ENCODE measurements around the gene ZFYVE28.

Gene ZFYVE28

DNA sequence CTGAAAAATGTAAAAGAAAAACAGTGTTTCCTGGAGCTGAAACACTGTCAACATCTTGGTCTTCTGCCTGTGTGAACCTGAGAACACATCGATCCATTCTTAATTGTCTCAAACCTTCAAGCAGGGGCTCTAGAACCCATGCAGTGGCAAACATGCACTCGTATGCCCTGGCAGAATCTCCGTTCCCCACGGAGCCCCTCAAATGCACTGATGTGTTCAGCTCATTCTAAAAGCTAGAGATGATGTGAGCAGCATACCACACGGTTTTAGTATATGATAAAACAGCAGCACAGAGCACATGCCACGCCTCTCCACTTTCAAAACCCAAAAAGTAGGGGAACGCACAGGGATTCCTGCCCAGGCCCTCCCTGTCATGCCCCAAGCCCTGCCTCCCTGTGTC lies 44.9 kb downstream of the ZFYVE28 start:
- FAIRE-seq = no peak
- DNase-seq (ENCODE audit: extremely low spot score, insufficient read length, low read depth) = no peak

GRCh38 chr4:2372488-2373030 lies 45.9 kb downstream of the ZFYVE28 start:
- FAIRE-seq = no peak
- no peak for DNase-seq (ENCODE audit: extremely low spot score, insufficient read length, low read depth)

DNA sequence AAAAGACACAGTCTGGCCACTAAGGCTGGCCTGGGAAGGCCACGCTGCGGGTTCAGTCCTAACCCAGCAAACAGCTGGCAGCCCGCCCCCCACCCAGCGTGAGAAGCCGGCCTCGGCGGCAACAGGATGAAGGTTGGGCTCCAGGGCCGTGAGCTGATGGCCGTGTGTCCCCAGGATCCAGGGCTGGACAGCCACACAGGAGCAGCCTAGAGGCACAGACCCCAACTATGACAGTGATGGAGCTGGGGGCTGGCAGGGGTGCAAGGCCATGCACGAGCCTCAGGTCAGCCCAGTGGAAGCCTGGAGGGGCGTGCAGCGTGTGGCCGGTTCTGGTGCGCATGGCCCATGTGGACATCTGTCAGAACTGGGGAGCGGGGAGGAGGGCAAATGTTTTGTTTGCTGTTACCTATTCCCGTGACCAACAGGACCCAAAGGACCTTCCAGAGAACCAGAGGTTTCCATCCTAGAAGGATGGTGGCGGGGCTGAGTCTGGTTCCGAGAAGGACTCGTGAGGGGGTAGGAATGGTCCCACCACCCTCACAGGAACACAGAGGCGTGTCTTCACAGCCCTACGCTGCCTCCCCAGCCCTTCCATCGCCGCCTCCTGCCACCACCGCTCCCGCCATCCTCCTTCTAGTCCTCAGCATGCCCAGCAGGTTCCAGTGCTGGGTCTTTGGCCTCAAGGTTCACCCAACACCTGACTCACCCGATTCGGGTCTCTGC lies 46.5 kb downstream of the ZFYVE28 start:
- DNase-seq (ENCODE audit: extremely low spot score, insufficient read length, low read depth) (no peak), FAIRE-seq (no peak)

- no peak for FAIRE-seq
These were observed 47.7 kb downstream of the ZFYVE28 start for GRCh38 chr4:2370597-2371320.

GRCh38 chr4:2368746-2369437 lies 49.6 kb downstream of the ZFYVE28 start:
- DNase-seq (ENCODE audit: extremely low spot score, insufficient read length, low read depth) (no peak), FAIRE-seq (no peak)

More at GRCh38 chr4:2370597-2371320, 47.7 kb downstream of the ZFYVE28 start:
- DNase-seq (ENCODE audit: extremely low spot score, insufficient read length, low read depth) = no peak

DNA sequence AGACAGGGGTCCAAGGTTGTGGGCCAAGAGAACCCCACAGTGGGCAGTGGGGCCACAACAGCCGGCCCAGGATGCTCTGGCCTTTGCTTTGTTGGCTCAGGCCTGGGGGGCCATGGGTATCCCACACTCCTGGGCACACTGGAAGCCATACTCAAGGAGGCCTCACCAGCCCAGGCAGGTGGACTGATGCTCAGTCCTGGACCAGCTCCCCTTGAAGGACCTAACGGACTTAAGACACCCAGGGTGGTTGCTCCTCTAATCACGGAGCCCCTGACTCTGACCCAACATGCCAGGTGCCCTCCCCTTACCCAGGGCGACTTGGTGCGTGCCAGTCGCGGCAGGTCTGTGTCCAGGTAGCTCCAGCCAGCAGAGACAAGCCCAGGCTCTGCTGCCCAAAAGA lies 50.8 kb downstream of the ZFYVE28 start:
- FAIRE-seq = no peak
- DNase-seq (ENCODE audit: extremely low spot score, insufficient read length, low read depth) = no peak

GRCh38 chr4:2366252-2367192 lies 51.9 kb downstream of the ZFYVE28 start:
- no peak for DNase-seq (ENCODE audit: extremely low spot score, insufficient read length, low read depth)
- FAIRE-seq = no peak

DNA sequence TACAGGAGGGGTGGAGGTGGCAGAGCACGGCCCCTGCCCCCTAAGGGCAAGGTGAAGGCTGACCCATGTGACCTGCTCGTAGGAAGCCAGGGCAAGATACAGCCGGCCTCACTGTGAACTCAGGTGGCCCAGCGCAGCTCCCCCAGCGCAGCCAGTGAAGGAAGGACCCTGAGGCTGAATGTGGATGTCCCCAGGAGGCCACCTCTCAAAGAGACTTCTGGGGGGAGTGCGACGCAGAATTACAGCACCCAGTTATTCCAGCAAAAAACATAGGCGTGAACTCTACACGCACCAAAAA lies 52.6 kb downstream of the ZFYVE28 start:
- no peak for FAIRE-seq
- DNase-seq (ENCODE audit: extremely low spot score, insufficient read length, low read depth) = no peak

GRCh38 chr4:2365054-2365912 lies 53.2 kb downstream of the ZFYVE28 start:
- no peak for FAIRE-seq
- no peak for DNase-seq (ENCODE audit: extremely low spot score, insufficient read length, low read depth)

GRCh38 chr4:2364654-2365053 lies 53.8 kb downstream of the ZFYVE28 start:
- FAIRE-seq (no peak), DNase-seq (ENCODE audit: extremely low spot score, insufficient read length, low read depth) (no peak)

DNA sequence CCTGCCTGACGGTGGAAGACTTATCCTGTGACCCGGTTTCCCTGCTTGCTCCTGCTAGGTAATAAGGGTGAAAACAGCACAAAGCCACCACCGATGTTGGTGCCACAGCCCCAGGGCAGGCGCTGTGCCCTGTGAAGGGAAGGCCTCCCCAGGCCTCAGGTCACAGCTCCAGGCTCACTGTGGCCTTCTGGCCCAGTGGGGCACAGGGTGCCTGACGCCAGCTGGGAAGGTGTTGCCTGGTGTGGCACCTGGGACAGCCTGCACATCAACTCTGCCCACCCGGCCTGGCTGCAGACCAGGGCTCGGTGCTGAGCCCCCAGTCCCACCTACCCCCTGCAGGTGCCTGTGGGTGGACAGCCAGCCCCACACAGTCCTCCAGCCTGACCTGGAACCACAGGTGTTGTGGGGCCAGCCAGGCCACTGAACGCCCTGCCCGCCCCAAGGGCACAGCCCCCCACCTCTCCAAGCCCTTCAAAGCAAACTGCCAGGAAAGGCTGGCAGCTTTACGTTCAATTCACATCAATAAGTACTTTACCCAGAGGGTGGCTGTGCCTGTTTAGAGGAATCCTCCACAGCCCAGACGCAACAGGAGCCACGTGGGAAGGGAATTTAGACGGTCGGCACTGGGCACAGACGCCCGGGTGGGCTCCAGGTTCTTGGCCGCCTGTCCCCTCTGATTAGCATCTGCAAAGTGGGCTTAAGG lies 54.3 kb downstream of the ZFYVE28 start:
- DNase-seq (ENCODE audit: extremely low spot score, insufficient read length, low read depth) = no peak
- no peak for FAIRE-seq

GRCh38 chr4:2363056-2363721 lies 55.3 kb downstream of the ZFYVE28 start:
- no peak for FAIRE-seq
- DNase-seq (ENCODE audit: extremely low spot score, insufficient read length, low read depth) = no peak

DNA sequence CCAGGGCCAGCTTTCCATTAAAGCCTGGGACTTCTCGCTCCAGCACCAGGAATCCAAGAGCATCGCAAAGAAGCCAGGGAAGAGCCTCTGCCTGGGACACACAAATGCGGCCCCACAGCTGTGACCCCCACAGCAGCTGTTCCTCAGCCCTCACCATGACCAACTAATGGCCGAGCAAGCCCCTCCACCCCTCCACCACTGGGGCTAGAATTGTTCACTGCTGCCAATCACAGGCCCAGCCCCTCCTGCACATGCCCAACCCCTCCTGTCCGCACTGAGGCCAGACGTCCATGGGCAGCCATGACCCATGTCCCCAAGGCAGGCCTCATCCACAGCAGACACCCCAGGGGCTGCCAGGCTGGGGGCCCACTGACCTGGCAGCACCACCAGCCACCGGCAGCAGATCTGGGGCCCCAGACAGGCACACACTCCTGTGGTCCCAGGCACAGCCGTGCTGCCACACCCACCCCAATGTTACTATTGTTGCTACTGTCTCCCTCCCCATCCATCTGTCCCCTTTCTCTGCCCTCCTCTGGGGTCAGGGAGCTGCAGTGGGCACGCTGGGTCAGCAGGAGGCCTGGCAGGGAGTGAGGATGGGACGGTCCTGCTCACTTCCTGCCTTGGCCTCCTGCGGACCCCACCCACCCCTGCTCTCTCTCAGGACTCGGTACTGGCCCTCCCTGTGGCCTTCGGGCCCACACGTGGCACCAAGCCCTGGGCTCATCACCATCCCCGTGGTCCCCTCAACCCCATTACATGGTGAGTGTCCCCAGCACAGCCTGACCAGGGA lies 56.0 kb downstream of the ZFYVE28 start:
- FAIRE-seq (no peak), DNase-seq (ENCODE audit: extremely low spot score, insufficient read length, low read depth) (no peak)

GRCh38 chr4:2361366-2362265 lies 56.8 kb downstream of the ZFYVE28 start:
- no peak for DNase-seq (ENCODE audit: extremely low spot score, insufficient read length, low read depth)
- FAIRE-seq = no peak

DNA sequence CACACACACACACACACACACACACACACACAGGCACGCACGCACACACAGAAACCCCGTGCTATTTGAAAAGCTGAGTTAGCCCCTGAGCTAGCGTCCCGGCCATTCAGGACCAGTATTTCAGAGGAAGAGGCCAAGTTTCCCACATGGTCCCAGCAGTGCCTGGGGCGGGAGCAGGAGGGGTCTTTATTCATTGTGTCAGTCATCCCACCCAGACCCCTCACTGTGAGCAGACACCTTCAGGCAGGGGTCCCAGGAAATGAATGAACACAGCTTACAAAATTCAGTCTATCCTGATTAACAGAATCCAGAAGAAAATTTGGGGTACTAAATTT lies 58.1 kb downstream of the ZFYVE28 start:
- DNase-seq (ENCODE audit: extremely low spot score, insufficient read length, low read depth) (no peak), FAIRE-seq (no peak)
